Measurements from ENCODE around the gene OR2A12.

DNA sequence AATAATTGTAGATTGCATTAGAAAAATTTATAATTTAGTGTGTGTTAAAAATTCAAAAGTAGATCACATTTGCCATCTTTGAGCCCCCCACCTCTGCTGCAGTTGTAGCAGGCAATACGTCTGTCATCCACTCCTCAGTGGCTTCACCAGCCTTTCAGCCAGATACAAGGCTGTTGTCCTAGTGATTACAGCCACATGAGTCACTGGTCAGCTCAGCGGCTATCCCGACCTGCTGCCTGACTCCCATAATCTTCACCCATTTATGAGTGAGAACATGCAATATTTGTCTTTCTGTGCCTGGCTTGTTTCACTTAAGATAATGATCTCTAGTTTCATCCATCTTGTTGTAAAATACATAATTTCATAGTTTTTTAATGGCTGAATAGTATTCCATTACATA is 28.1 kb upstream of the OR2A12 start:
- TF ChIP-seq, protein P1, sequence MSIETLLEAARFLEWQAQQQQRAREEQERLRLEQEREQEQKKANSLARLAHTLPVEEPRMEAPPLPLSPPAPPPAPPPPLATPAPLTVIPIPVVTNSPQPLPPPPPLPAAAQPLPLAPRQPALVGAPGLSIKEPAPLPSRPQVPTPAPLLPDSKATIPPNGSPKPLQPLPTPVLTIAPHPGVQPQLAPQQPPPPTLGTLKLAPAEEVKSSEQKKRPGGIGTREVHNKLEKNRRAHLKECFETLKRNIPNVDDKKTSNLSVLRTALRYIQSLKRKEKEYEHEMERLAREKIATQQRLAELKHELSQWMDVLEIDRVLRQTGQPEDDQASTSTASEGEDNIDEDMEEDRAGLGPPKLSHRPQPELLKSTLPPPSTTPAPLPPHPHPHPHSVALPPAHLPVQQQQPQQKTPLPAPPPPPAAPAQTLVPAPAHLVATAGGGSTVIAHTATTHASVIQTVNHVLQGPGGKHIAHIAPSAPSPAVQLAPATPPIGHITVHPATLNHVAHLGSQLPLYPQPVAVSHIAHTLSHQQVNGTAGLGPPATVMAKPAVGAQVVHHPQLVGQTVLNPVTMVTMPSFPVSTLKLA (IDR thresholded peaks at IDR 0.05): no peak
- TF ChIP-seq, protein P2, sequence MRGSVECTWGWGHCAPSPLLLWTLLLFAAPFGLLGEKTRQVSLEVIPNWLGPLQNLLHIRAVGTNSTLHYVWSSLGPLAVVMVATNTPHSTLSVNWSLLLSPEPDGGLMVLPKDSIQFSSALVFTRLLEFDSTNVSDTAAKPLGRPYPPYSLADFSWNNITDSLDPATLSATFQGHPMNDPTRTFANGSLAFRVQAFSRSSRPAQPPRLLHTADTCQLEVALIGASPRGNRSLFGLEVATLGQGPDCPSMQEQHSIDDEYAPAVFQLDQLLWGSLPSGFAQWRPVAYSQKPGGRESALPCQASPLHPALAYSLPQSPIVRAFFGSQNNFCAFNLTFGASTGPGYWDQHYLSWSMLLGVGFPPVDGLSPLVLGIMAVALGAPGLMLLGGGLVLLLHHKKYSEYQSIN (CRISPR knock-in tag; IDR thresholded peaks at IDR 0.05; ENCODE audit: borderline replicate concordance): no peak
- TF ChIP-seq REST (IDR thresholded peaks at IDR 0.05; ENCODE audit: borderline replicate concordance in 1 of 2, low read depth in 1 of 2, low read length in 2 of 2) (no peak), NAIF1 (CRISPR knock-in tag; IDR thresholded peaks at IDR 0.05; ENCODE audit: borderline replicate concordance) (no peak), MTF1 (CRISPR knock-in tag; IDR thresholded peaks at IDR 0.05) (no peak), ZSCAN31 (CRISPR knock-in tag; IDR thresholded peaks at IDR 0.05; ENCODE audit: low read depth) (no peak)
